Mammary epithelial cell (primary cell): ENCODE results near the gene SLCO3A1.

Experiments used
- CTCF ChIP-seq, 2 donors: IDR thresholded peaks in 1 of 2; conservative IDR thresholded peaks in 1 of 2; 2 replicates each; pipeline ENCODE4 v1.5.1; 2011 to 2012; ENCODE audit warnings: inconsistent platforms in 2 of 2, low read length in 2 of 2, mild to moderate bottlenecking in 2 of 2, control low read depth in 1 of 2, low read depth in 1 of 2; ENCODE audit not compliant: insufficient read depth in 1 of 2; ENCODE audit errors: extremely low read depth in 1 of 2
- EZH2 ChIP-seq: IDR thresholded peaks from 2 replicates; pipeline ENCODE4 v1.6.1; 2012; ENCODE audit warnings: low read length, inconsistent platforms, borderline replicate concordance

GRCh38 chr15:91944331-91944730 is 90.8 kb downstream of the SLCO3A1 start:
- TF ChIP-seq CTCF (conservative IDR thresholded peaks at IDR 0.05 in 1 of 2, IDR thresholded peaks at IDR 0.05 in 1 of 2; ENCODE audit: extremely low read depth in 1 of 2, insufficient read depth in 1 of 2, low read depth in 1 of 2, low read length in 2 of 2) (no peak), EZH2 (no peak)
